Measurements from ENCODE around the gene ESPNL. TPM values are rescaled to one million over a fixed set of nuclear protein-coding genes. Genes with fewer than 3 reads are reported as not detected.
A peak's percentile ranks its signal among the peaks of the same experiment; 100 is the strongest.

The ESPNL gene
- total RNA-seq, 8 experiments from 2014 or later = 0.11 to 0.87 (median 0.39) TPM

DNA sequence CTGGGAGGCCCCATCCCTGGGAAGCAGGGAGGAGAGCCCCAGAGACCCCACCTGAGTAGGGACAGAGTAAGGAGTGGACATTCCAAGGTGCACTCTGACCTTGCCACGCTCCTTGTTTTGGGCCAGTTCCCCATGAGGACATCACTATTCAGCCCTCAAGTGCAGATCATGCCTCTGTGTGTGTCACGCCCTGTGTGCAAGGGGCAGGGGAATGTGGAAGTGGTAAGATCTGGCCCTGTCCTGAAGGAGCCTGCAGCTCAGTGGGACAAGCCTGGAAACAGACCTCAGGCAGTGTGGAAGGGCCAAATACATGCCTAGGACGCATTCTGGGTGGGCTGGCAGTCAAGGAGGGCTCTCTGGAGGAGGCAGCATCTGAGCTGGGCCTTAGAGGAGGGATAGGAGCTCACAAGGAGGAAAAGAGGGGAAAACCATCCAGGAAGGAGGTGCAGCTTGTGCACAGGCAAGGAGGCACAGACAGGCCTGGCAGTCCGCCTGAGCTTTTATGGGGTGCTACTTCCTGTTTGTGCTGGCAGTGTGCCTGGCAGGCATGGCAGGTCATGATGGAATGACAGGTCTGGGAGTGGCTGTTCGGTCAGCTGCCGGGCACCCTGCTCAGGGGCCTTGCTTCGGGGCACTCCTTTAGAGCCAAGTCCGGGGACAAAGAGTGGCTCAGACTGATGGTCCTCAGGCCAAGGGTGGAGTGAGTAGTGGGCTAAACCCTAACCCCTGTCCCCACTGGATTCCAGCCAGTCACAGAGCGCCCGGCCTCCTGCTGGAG, 41.6 kb downstream of the ESPNL start:
- H3K4me3 ChIP-seq = no peak overlapping the region
- ATAC-seq (replicated peaks in 6 of 8) = peak in 1 of 8 experiments; percentile 33
- WGBS, 10 experiments = 43 to 92% (median 85%) methylated on average over 1 to 6 of the region's 10 CpGs; no CpG with 5 or more reads in 2 of the 10 experiments
- H3K4me1 ChIP-seq (replicated peaks in 1 of 2) = peaks cover 12 to 16% of the 10 kb centered on the region in 2 donors
- in situ Hi-C loops (cut with MboI; ENCODE audit: low pct_unique_long_range_greater_than_20kb in 2 of 9, low sequenced_read_pairs in 9 of 9, unreplicated experiment in 9 of 9) = no loop called here
- no peak overlapping the region for H3K27ac ChIP-seq

DNA sequence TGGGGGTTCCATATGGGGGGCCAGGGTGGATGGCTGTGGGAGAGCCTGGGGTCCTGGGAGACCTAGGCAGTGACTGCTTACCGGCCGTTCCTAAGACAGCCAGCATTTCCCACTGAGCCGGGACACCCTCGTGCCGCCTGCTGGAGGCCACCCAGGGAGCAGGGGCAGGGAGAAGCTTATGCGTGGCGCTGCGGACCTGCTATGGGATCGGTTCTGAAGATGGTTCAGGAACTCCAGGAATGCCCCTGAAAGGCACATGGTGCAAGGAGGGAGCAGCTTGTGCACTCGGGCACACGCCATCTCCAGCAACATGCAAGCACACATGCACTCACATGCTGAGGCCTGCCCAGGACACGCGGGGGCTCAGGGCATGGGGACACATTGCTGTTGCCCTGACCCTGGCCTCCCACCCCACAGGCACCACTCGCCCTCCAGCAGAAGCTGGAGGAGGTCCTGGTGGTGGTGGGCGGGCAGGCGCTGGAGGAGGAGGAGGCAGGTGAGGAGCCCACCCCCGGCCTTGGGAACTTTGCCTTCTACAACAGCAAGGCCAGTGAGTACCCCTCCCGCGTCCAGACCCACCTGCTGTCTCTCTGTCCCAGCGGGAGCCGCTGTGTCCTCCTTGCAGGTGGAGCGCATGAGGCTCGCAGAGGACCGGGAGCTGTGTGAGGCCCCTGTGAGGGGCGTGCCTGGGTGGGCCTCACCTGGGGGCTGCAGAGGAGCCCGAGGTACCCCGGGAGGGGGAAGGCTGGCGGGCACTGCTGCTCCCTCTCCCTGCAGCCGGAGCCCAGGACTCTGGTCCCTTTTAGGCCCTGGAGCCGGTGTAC, 42.5 kb downstream of the ESPNL start:
- H3K27ac ChIP-seq = no peak overlapping the region
- H3K4me3 ChIP-seq = no peak overlapping the region
- ATAC-seq (replicated peaks in 6 of 8) = no peak
- 50 to 80% methylated on average over 2 of the region's 30 CpGs; no CpG with 5 or more reads in 8 of the 10 experiments for WGBS, 10 experiments
- in situ Hi-C loops (cut with MboI; ENCODE audit: low pct_unique_long_range_greater_than_20kb in 2 of 9, low sequenced_read_pairs in 9 of 9, unreplicated experiment in 9 of 9) = no loop called here
- H3K4me1 ChIP-seq (replicated peaks in 1 of 2) = peaks cover 12 to 20% of the 10 kb centered on the region in 2 donors

GRCh38 chr2:238143239-238143951, 43.3 kb downstream of the ESPNL start:
- no peak for ATAC-seq (replicated peaks in 6 of 8)
- Histone ChIP-seq H3K27ac (no peak overlapping the region), H3K4me3 (no peak overlapping the region), H3K4me1 (replicated peaks in 1 of 2) (peaks cover 9 to 22% of the 10 kb centered on the region in 2 donors)
- in situ Hi-C loops (cut with MboI; ENCODE audit: low pct_unique_long_range_greater_than_20kb in 2 of 9, low sequenced_read_pairs in 9 of 9, unreplicated experiment in 9 of 9) = no loop called here
- WGBS, 10 experiments = 8 to 100% (median 60%) methylated on average over 1 to 3 of the region's 20 CpGs; no CpG with 5 or more reads in 4 of the 10 experiments

DNA sequence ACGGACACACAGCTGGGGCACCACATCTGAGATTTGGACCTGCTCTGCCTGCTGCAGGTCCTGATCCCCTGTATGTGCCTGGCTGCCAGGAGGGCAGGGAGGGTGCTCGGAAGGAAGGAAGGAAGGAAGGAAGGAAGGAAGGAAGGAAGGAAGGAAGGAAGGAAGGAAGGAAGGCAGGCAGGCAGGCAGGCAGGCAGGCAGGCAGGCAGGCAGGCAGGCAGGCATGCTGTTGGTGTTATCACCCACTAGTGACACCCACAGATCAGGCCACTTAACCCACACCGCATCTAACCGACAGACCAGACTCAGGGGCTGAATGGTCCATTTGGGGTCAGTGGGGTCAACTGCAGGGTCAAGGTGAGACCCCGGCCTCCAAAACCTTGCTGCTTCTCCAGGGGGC, 44.1 kb downstream of the ESPNL start:
- no peak overlapping the region for H3K4me3 ChIP-seq
- no peak for ATAC-seq (replicated peaks in 6 of 8)
- peaks cover under 1 to 13% of the 10 kb centered on the region in 2 donors for H3K4me1 ChIP-seq (replicated peaks in 1 of 2)
- no CpG with 5 or more reads among the region's 5 CpGs for WGBS, 10 experiments
- no peak overlapping the region for H3K27ac ChIP-seq
- in situ Hi-C loops (cut with MboI; ENCODE audit: low pct_unique_long_range_greater_than_20kb in 2 of 9, low sequenced_read_pairs in 9 of 9, unreplicated experiment in 9 of 9) = no loop called here

DNA sequence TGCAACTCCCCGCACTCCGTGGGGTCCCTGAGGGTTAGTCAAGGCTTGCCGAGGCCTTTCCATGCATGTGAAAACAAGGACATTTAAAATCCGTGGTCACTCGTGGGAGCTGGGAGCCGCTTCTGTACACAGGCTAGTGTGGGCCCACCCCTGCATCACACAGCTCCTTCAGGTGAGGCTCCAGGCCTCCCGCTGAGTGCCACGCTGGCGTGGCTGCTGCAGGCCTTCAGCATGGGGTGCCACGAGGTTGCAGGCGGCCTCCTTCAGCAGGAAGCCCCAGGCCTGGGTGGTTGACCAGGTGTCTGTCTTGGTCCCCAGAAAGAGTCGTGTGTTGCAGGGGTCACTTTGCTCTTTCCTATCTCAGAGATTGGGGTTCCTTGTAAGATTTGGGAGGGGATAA, 44.9 kb downstream of the ESPNL start:
- in situ Hi-C loops (cut with MboI; ENCODE audit: low pct_unique_long_range_greater_than_20kb in 2 of 9, low sequenced_read_pairs in 9 of 9, unreplicated experiment in 9 of 9) = no loop called here
- ATAC-seq (replicated peaks in 6 of 8) = no peak
- Histone ChIP-seq H3K27ac (no peak overlapping the region), H3K4me1 (replicated peaks in 1 of 2) (peaks cover 0 to 11% of the 10 kb centered on the region in 2 donors), H3K4me3 (no peak overlapping the region)
- 56 to 94% (median 73%) methylated on average over 1 to 3 of the region's 12 CpGs; no CpG with 5 or more reads in 6 of the 10 experiments for WGBS, 10 experiments

DNA sequence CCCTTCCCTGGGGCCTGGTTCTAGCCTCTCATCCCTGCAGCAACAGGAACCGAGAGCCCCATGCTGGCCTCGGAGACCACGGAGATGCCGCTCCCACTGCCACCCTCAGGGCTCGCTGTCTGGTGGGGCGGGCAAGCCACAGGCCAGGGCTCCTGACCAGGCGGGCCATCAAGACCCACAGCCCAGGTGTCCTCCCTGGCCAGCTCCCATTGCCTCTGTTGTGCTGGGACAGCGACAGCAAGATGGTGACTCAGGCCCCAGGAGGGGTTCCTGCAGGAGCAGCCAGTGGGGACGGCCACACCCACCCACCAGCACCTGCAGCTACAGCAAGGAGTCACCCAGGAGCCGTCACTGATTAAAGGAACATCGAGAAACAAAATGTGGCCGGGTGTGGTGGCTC, 45.7 kb downstream of the ESPNL start:
- in situ Hi-C loops (cut with MboI; ENCODE audit: low pct_unique_long_range_greater_than_20kb in 2 of 9, low sequenced_read_pairs in 9 of 9, unreplicated experiment in 9 of 9) = no loop called here
- Histone ChIP-seq H3K4me3 (no peak overlapping the region), H3K4me1 (replicated peaks in 1 of 2) (peaks cover 0 to 11% of the 10 kb centered on the region in 2 donors), H3K27ac (no peak overlapping the region)
- 63 to 100% (median 80%) methylated on average over 1 to 8 of the region's 12 CpGs; no CpG with 5 or more reads in 4 of the 10 experiments for WGBS, 10 experiments
- no peak for ATAC-seq (replicated peaks in 6 of 8)

DNA sequence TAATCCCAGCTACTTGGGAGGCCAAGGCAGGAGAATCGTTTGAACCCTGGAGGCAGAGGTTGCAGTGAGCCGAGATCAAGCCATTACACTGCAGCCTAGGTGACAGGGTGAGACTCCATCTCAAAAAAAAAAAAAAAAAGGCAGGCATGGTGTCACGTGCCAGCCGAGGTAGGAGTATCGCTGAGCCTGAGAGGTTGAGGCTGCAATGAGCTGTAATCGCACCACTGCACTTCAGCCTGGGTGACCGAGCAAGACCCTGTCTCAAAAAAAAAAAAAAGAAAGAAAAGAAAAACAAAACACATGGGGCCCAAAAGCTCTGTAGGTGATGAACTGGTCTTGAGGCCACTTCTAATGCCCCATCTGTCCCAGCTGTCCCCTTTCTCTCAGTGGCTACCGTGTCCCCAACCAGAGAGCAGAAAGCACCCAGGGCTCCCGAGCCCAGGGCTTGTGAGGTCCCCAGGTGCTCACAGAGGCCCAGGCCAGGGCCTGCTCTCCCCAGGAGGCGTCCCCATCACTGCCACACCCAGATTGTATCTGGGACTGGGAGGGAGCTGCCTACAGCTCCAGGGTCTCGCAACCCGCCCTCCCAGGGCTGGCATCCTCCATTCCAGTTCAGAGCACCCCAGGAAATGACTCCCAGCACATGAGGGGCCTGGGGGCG, 46.9 kb downstream of the ESPNL start:
- H3K4me3 ChIP-seq = no peak overlapping the region
- WGBS, 10 experiments = 20 to 90% (median 80%) methylated on average over 1 to 9 of the region's 13 CpGs; no CpG with 5 or more reads in 3 of the 10 experiments
- ATAC-seq (replicated peaks in 6 of 8) = peak in 4 of 8 experiments; percentile 32 to 54 (median 50)
- peaks cover 0 to 11% of the 10 kb centered on the region in 2 donors for H3K4me1 ChIP-seq (replicated peaks in 1 of 2)
- no peak overlapping the region for H3K27ac ChIP-seq
- in situ Hi-C loops (cut with MboI; ENCODE audit: low pct_unique_long_range_greater_than_20kb in 2 of 9, low sequenced_read_pairs in 9 of 9, unreplicated experiment in 9 of 9) = no loop called here

DNA sequence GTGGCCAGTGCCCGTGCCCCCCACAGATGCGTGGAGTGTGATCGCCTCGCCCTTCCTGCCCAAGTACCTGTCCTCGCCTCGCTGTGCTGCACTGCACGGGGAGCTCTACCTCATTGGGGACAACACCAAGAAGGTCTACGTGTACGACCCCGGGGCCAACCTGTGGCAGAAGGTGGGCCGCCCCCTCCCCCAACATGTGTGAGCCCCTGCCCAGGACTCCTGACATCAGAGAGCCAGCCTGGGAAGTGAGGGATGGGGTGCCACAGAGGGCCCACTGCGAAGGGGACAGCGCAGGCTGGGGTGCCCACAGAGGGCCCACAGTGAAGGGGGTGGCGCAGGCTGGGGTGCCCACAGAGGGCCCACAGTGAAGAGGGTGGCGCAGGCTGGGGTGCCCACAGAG, 48.8 kb downstream of the ESPNL start:
- WGBS, 10 experiments = 40 to 100% methylated on average over 1 to 2 of the region's 15 CpGs; no CpG with 5 or more reads in 8 of the 10 experiments
- Histone ChIP-seq H3K4me3 (no peak overlapping the region), H3K27ac (no peak overlapping the region), H3K4me1 (replicated peaks in 1 of 2) (peaks cover 0 to 11% of the 10 kb centered on the region in 2 donors)
- in situ Hi-C loops (cut with MboI; ENCODE audit: low pct_unique_long_range_greater_than_20kb in 2 of 9, low sequenced_read_pairs in 9 of 9, unreplicated experiment in 9 of 9) = no loop called here
- ATAC-seq (replicated peaks in 6 of 8) = no peak

DNA sequence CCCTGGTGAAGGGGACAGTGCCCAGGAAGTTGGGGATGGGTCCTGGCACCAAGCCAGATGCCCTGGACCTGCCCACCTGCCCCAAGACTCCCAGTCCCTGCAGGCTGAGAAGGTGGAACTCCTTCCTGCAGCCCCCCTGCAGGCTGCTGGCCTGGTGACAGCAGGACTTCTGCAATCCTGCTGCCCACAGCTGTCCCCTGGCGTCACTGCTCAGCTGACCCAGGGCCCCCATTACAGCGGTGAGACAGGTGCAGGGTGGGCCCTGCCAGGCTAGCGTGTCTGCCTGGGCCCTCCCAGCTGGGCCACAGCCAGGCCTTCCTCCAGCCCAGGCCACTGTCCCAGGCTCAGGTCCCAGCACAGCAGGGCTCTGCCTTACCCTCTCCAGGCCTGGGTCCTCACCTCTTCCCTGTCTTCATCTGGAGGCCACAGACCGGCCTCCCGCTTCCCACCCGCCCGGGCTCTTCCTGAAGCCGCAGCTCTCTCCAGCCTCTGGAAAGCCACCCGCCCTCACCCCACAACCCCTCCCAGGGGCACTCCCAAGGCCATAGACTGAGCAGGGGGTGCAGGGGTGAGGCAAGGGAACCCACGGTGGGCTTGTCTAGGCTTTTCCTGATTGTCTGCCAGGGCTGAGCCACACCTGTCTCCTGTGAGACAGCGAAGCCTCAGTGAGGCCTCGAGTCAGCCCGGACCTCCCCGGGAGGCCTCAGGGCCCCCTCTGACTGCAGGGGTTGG, 49.9 kb downstream of the ESPNL start:
- H3K27ac ChIP-seq = no peak overlapping the region
- ATAC-seq (replicated peaks in 6 of 8) = peak in 2 of 8 experiments; percentile 15 to 23
- in situ Hi-C loops (cut with MboI; ENCODE audit: low pct_unique_long_range_greater_than_20kb in 2 of 9, low sequenced_read_pairs in 9 of 9, unreplicated experiment in 9 of 9) = no loop called here

DNA sequence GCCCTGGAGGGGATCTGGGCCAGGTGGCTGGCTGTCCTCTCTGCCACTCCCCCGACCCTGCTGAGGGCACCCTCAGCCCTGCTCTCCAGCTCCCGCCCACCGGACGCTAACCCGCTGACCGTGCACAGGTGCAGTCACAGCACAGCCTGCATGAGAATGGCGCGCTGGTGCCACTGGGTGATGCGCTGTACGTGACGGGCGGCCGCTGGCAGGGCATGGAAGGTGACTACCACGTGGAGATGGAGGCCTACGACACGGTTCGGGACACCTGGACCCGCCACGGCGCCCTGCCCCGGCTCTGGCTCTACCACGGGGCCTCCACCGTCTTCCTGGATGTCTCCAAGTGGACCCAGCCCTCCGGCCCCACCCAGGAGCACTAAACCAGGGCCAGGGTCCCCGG, 50.5 kb downstream of the ESPNL start:
- WGBS, 10 experiments = 100% methylated on average over 6 of the region's 25 CpGs; no CpG with 5 or more reads in 9 of the 10 experiments
- in situ Hi-C loops (cut with MboI; ENCODE audit: low pct_unique_long_range_greater_than_20kb in 2 of 9, low sequenced_read_pairs in 9 of 9, unreplicated experiment in 9 of 9) = no loop called here
- peaks cover 0 to 11% of the 10 kb centered on the region in 2 donors for H3K4me1 ChIP-seq (replicated peaks in 1 of 2)
- ATAC-seq (replicated peaks in 6 of 8) = no peak
- no peak overlapping the region for H3K4me3 ChIP-seq
- H3K27ac ChIP-seq = no peak overlapping the region

More for the DNA sequence above, 49.9 kb downstream of the ESPNL start:
- WGBS, 10 experiments = 83% methylated on average over 7 of the region's 14 CpGs; no CpG with 5 or more reads in 9 of the 10 experiments
- Histone ChIP-seq H3K4me1 (replicated peaks in 1 of 2) (peaks cover 0 to 11% of the 10 kb centered on the region in 2 donors), H3K4me3 (no peak overlapping the region)

- ATAC-seq (replicated peaks in 6 of 8) = no peak
- peaks cover 0 to 11% of the 10 kb centered on the region in 2 donors for H3K4me1 ChIP-seq (replicated peaks in 1 of 2)
- no peak overlapping the region for H3K4me3 ChIP-seq
- in situ Hi-C loops (cut with MboI; ENCODE audit: low pct_unique_long_range_greater_than_20kb in 2 of 9, low sequenced_read_pairs in 9 of 9, unreplicated experiment in 9 of 9) = no loop called here
- H3K27ac ChIP-seq = no peak overlapping the region
- 20 to 100% (median 80%) methylated on average over 1 to 2 of the region's 13 CpGs; no CpG with 5 or more reads in 6 of the 10 experiments for WGBS, 10 experiments
Observed at GRCh38 chr2:238151205-238151604, 51.1 kb downstream of the ESPNL start.

Data from motor neuron (in vitro differentiated cells).